HG03520 (cell line): Measurements from ENCODE around the gene POP4.

ENCODE experiments used
- ATAC-seq: cut with Tn5 transposase; IDR thresholded peaks from one replicate; pipeline ENCODE4 v1.9.1; 2021; ENCODE audit warnings: mild to moderate bottlenecking, moderate library complexity; ENCODE audit not compliant: unreplicated experiment

Gene POP4

GRCh38 chr19:29660835-29661234 lies 54.8 kb downstream of the POP4 start:
- no peak for ATAC-seq

- no peak for ATAC-seq
These were observed 56.2 kb downstream of the POP4 start for GRCh38 chr19:29662278-29662603.

- no peak for ATAC-seq
These were observed 56.7 kb downstream of the POP4 start for GRCh38 chr19:29662604-29663404.

- no peak for ATAC-seq
These were observed 58.0 kb downstream of the POP4 start for GRCh38 chr19:29663861-29664752.

GRCh38 chr19:29664753-29665214 lies 58.7 kb downstream of the POP4 start:
- no peak for ATAC-seq

GRCh38 chr19:29665215-29665825 lies 59.2 kb downstream of the POP4 start, which contains the start of gene PLEKHF1:
TSS of gene PLEKHF1 (plus strand) at chr19:29665461. CDS start at chr19:29673840, 8,379 bp downstream.
- peak; percentile 75 for ATAC-seq

GRCh38 chr19:29665826-29666577 lies 59.9 kb downstream of the POP4 start:
- peak; percentile 13 for ATAC-seq
